Body of pancreas (tissue), 4 donors: ENCODE measurements around the gene SELENOS. TPM values are rescaled to one million over a fixed set of nuclear protein-coding genes. Genes with fewer than 3 reads are reported as not detected.

Experiments used
- ATAC-seq: fragments of 150-250 bp; one replicate; pipeline ENCODE4 v1.9.1; 2016
- DNase-seq, 4 donors: peaks; one replicate each; pipeline ENCODE4 v3.0.0-alpha.2; 2019
- H3K27ac ChIP-seq, 4 donors: fragments of 200-600 bp; sonication (generic); 1 replicate in 3 of 4; 2 replicates in 1 of 4; pipeline versions ENCODE4 v1.5.1 to v1.6.1; 2016 to 2019; ENCODE audit warnings: mild to moderate bottlenecking in 1 of 4, mixed read lengths in 1 of 4, moderate library complexity in 1 of 4
- H3K27me3 ChIP-seq, 2 donors: fragments of 200-600 bp; sonication (generic); one replicate each; pipeline ENCODE4 v1.6.0; 2016; ENCODE audit warnings: mild to moderate bottlenecking in 1 of 2
- H3K36me3 ChIP-seq, 2 donors: fragments of 200-600 bp; sonication (generic); replicated peaks in 1 of 2; 2 replicates each; pipeline ENCODE4 v1.5.1; 2016; ENCODE audit warnings: low read depth in 2 of 2; ENCODE audit not compliant: insufficient read depth in 1 of 2
- H3K4me1 ChIP-seq: fragments of 200-600 bp; sonication (generic); one replicate; pipeline ENCODE4 v1.6.0; 2016
- H3K4me3 ChIP-seq, 2 donors: fragments of 200-600 bp; sonication (generic); 1 replicate in 1 of 2; 2 replicates in 1 of 2; pipeline ENCODE4 v1.5.1; 2016 to 2019
- H3K9me3 ChIP-seq, 3 donors: fragments of 200-600 bp; sonication (generic); 1 replicate in 2 of 3; 2 replicates in 1 of 3; pipeline ENCODE4 v1.5.1; 2016
- CTCF ChIP-seq, 7 experiments: fragments of 450-650 bp in 4 of 7; fragments of 200-600 bp in 3 of 7; sonication (generic) in 3 of 7; IDR thresholded peaks; one replicate each; pipeline ENCODE4 v1.5.1; 2016 to 2019; ENCODE audit warnings: antibody characterized with exemption in 7 of 7
- POLR2A ChIP-seq, 3 donors: fragments of 450-650 bp; IDR thresholded peaks; one replicate each; pipeline ENCODE4 v1.6.1; 2016; ENCODE audit warnings: antibody characterized with exemption in 3 of 3, mild to moderate bottlenecking in 2 of 3
- WGBS, 2 donors: methylation state at CpG; one replicate each; pipeline ENCODE4 v1.1.5; 2017; 5-methylcytosine and 5-hydroxymethylcytosine counted together
- intact Hi-C: fragments of 100-400 bp; cut with DNase I; formaldehyde crosslinking; loops from one replicate; pipeline ENCODE4 v1.15.1; 2023
- total RNA-seq, 2 donors: library from RNA; depleted of rRNA; stranded (reverse); fragments of >200 nt; gene quantifications; one replicate each; pipeline ENCODE4 v1.1.0, GENCODE V29; 2016

The SELENOS gene
- total RNA-seq, 2 donors from 2014 or later, result 37.2 to 45.1 TPM

GRCh38 chr15:101266034-101266433 is 11.3 kb downstream of the SELENOS start:
- Histone ChIP-seq H3K27ac (no peak overlapping the region), H3K27me3 (no peaks in the 10 kb centered on the region), H3K36me3 (peaks cover 3 to 4% of the 10 kb centered on the region in 2 donors), H3K4me1 (peaks cover 20% of the 10 kb centered on the region), H3K9me3 (no peaks in the 10 kb centered on the region), H3K4me3 (no peak overlapping the region)
- ATAC-seq, result no peak
- WGBS, 2 donors, result 50 to 62% methylated on average over 1 to 3 of the region's 3 CpGs
- peak in 1 of 4 donors; percentile 23 for DNase-seq
- intact Hi-C loops, result no loop called here
- TF ChIP-seq CTCF (IDR thresholded peaks at IDR 0.05) (no peak), POLR2A (IDR thresholded peaks at IDR 0.05) (no peak)

GRCh38 chr15:101264911-101265641 is 12.2 kb downstream of the SELENOS start:
- no peak overlapping the region for H3K27ac ChIP-seq
- no peaks in the 10 kb centered on the region for H3K9me3 ChIP-seq
- DNase-seq, result peak in 1 of 4 donors; percentile 30
- WGBS, 2 donors, result 76 to 78% methylated on average over 12 to 17 of the region's 17 CpGs
- H3K36me3 ChIP-seq, result no peaks in the 10 kb centered on the region
- intact Hi-C loops, result no loop called here
- ATAC-seq, result no peak
- no peak for TF ChIP-seq CTCF (IDR thresholded peaks at IDR 0.05)
- no peak for TF ChIP-seq POLR2A (IDR thresholded peaks at IDR 0.05)
- H3K4me1 ChIP-seq, result peaks cover 20% of the 10 kb centered on the region
- no peaks in the 10 kb centered on the region for H3K27me3 ChIP-seq
- no peak overlapping the region for H3K4me3 ChIP-seq

DNA sequence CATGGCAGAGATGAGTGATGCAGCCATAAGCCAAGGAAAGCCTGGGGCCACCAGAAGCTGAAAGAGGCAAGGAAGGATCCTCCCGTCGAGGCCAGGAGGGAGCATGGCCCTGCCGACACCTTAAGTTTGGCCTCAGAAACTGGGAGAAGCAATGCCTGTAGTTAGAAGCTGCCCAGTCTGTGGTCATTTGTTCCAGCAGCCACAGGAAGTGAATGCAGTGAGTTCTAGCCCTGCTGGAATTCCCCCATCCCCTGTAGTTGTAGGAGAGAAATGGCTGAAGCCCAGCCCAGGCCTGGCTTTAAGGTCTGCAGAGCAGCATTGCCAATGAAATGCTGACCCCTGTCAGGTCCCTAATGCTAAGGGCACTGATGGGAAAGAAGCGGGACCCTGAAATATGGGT is 13.3 kb downstream of the SELENOS start:
- Histone ChIP-seq H3K27me3 (no peaks in the 10 kb centered on the region), H3K9me3 (no peaks in the 10 kb centered on the region), H3K36me3 (no peaks in the 10 kb centered on the region), H3K4me3 (no peak overlapping the region), H3K27ac (no peak overlapping the region), H3K4me1 (peaks cover 20% of the 10 kb centered on the region)
- no peak for TF ChIP-seq POLR2A (IDR thresholded peaks at IDR 0.05)
- no peak for TF ChIP-seq CTCF (IDR thresholded peaks at IDR 0.05)
- intact Hi-C loops, result no loop called here
- ATAC-seq, result no peak
- WGBS, 2 donors, result 90 to 91% methylated on average over 4 of the region's 4 CpGs
- DNase-seq, result no peak

DNA sequence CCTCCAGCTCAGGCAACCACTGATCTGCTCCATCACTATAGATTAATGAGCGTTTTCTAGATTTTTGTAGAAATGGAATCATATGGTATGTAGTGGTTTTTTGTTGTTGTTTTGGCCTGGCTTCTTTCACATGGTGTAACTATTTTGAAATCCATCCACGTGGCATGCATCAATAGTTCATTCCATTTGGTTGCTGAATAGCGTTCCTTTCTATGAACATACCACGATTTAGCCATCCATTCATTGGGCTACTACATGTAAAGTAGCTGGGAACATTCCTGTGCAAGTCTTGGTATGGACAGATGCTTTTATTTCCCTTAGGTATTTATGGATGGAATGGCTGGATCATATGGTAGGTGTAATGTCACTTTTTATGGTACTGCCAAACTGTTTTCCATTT is 14.7 kb downstream of the SELENOS start:
- no peaks in the 10 kb centered on the region for H3K36me3 ChIP-seq
- H3K27me3 ChIP-seq, result no peaks in the 10 kb centered on the region
- WGBS, 2 donors, result 51 to 61% methylated on average over 4 of the region's 4 CpGs
- DNase-seq, result no peak
- H3K4me1 ChIP-seq, result peaks cover 15% of the 10 kb centered on the region
- H3K9me3 ChIP-seq, result no peaks in the 10 kb centered on the region
- H3K27ac ChIP-seq, result no peak overlapping the region
- no peak for ATAC-seq
- no peak overlapping the region for H3K4me3 ChIP-seq
- no peak for TF ChIP-seq POLR2A (IDR thresholded peaks at IDR 0.05)
- TF ChIP-seq CTCF (IDR thresholded peaks at IDR 0.05), result no peak
- intact Hi-C loops, result no loop called here
